WTC11 (cell line): ENCODE data around the gene LAMC1. TPM values are rescaled to one million over a fixed set of nuclear protein-coding genes. Genes with fewer than 3 reads are reported as not detected.

Experiments used
- ATAC-seq: fragments of 200-7000 bp; cut with Tn5 transposase; 2 replicates; pipeline ENCODE4 v1.10.0; 2021; ENCODE audit warnings: mild to moderate bottlenecking, moderate library complexity
- CTCF ChIA-PET: fragments of 300-600 bp; sonication (Branson Sonifier 250); formaldehyde crosslinking; loops from one replicate; lab custom pipeline; 2021; ENCODE audit warnings: antibody characterized with exemption; lab: Charles Lee
- POLR2A ChIA-PET: fragments of 350-600 bp; sonication (Branson Sonifier 250); formaldehyde crosslinking; loops from one replicate; lab custom pipeline; 2021; ENCODE audit warnings: antibody characterized with exemption; lab: Charles Lee
- DNase-seq: peaks from one replicate; pipeline ENCODE4 v3.0.0; 2021; ENCODE audit warnings: low spot score
- H3K27ac Mint-ChIP-seq: 2 replicates; pipeline ENCODE4 v1.8.0; 2021; ENCODE audit warnings: mixed read lengths
- H3K27me3 Mint-ChIP-seq: 2 replicates; pipeline ENCODE4 v1.8.0; 2021; ENCODE audit warnings: low read depth, mild to moderate bottlenecking, moderate library complexity, mixed read lengths
- H3K36me3 Mint-ChIP-seq: 2 replicates; pipeline ENCODE4 v1.8.0; 2021; ENCODE audit warnings: mixed read lengths
- H3K4me1 Mint-ChIP-seq: 2 replicates; pipeline ENCODE4 v1.8.0; 2022; ENCODE audit warnings: mixed read lengths
- H3K4me3 Mint-ChIP-seq: 2 replicates; pipeline ENCODE4 v1.8.0; 2021; ENCODE audit warnings: mild to moderate bottlenecking, moderate library complexity, mixed read lengths
- H3K9me3 Mint-ChIP-seq: 2 replicates; pipeline ENCODE4 v1.8.0; 2021; ENCODE audit warnings: mixed read lengths
- ARID4B ChIP-seq: sonication (generic); formaldehyde crosslinking; IDR thresholded peaks from 2 replicates; pipeline ENCODE4 v1.8.0; 2023; ENCODE audit warnings: missing genetic modification reagents, mild to moderate bottlenecking, borderline replicate concordance
- CBFB ChIP-seq: sonication (generic); formaldehyde crosslinking; IDR thresholded peaks from 2 replicates; pipeline ENCODE4 v1.8.1; 2022; ENCODE audit warnings: mild to moderate bottlenecking, low read depth, missing genetic modification reagents
- CREM ChIP-seq: sonication (generic); formaldehyde crosslinking; IDR thresholded peaks from 2 replicates; pipeline ENCODE4 v1.8.1; 2022; ENCODE audit warnings: mild to moderate bottlenecking, missing genetic modification reagents, moderate library complexity
- HMGXB4 ChIP-seq: sonication (generic); formaldehyde crosslinking; IDR thresholded peaks from 2 replicates; pipeline ENCODE4 v1.8.1; 2023; ENCODE audit warnings: mild to moderate bottlenecking, moderate library complexity, missing genetic modification reagents
- MLX ChIP-seq: sonication (generic); formaldehyde crosslinking; IDR thresholded peaks from 2 replicates; pipeline ENCODE4 v1.8.1; 2023; ENCODE audit warnings: mild to moderate bottlenecking, missing genetic modification reagents, moderate library complexity
- NFATC4 ChIP-seq: fragments of 250-450 bp; sonication (Bioruptor Pico); IDR thresholded peaks from 2 replicates; pipeline ENCODE4 v1.9.0; 2021; ENCODE audit warnings: mild to moderate bottlenecking
- OVOL2 ChIP-seq: fragments of 250-450 bp; sonication (Bioruptor Pico); IDR thresholded peaks from 2 replicates; pipeline ENCODE4 v1.9.0; 2021; ENCODE audit warnings: mild to moderate bottlenecking, borderline replicate concordance
- PRDM15 ChIP-seq: sonication (generic); formaldehyde crosslinking; IDR thresholded peaks from 2 replicates; pipeline ENCODE4 v1.8.0; 2022; ENCODE audit warnings: missing genetic modification reagents
- PREB ChIP-seq: sonication (generic); formaldehyde crosslinking; IDR thresholded peaks from 2 replicates; pipeline ENCODE4 v1.8.1; 2022; ENCODE audit warnings: mild to moderate bottlenecking, missing genetic modification reagents, moderate library complexity, borderline replicate concordance
- RELA ChIP-seq: sonication (generic); formaldehyde crosslinking; IDR thresholded peaks from 2 replicates; pipeline ENCODE4 v1.8.1; 2022; ENCODE audit warnings: missing genetic modification reagents, mild to moderate bottlenecking, borderline replicate concordance
- SMAD4 ChIP-seq: sonication (generic); formaldehyde crosslinking; IDR thresholded peaks from 2 replicates; pipeline ENCODE4 v1.8.0; 2022; ENCODE audit warnings: mild to moderate bottlenecking, missing genetic modification reagents
- SP1 ChIP-seq: sonication (generic); formaldehyde crosslinking; conservative IDR thresholded peaks from 2 replicates; pipeline ENCODE4 v1.8.1; 2022; ENCODE audit warnings: missing genetic modification reagents
- TP53 ChIP-seq: sonication (generic); formaldehyde crosslinking; IDR thresholded peaks from 2 replicates; pipeline ENCODE4 v1.8.1; 2023; ENCODE audit warnings: mild to moderate bottlenecking, missing genetic modification reagents
- ZNF121 ChIP-seq: sonication (generic); formaldehyde crosslinking; IDR thresholded peaks from 2 replicates; pipeline ENCODE4 v1.8.0; 2023; ENCODE audit warnings: missing genetic modification reagents
- ZNF396 ChIP-seq: fragments of 250-450 bp; sonication (Bioruptor Pico); IDR thresholded peaks from 2 replicates; pipeline ENCODE4 v1.8.0; 2021; ENCODE audit warnings: mild to moderate bottlenecking, moderate library complexity, borderline replicate concordance
- ZNF512 ChIP-seq: sonication (generic); formaldehyde crosslinking; IDR thresholded peaks from 2 replicates; pipeline ENCODE4 v1.8.1; 2022; ENCODE audit warnings: missing genetic modification reagents, borderline replicate concordance
- total RNA-seq: library from RNA; stranded (reverse); gene quantifications from 3 replicates; pipeline ENCODE4 v1.2.3, GENCODE V29; 2021

Gene LAMC1
- total RNA-seq, 1 experiment from 2014 or later, result 162 TPM

GRCh38 chr1:183186841-183187240, 163.6 kb downstream of the LAMC1 start:
- DNase-seq (no peak), ATAC-seq (no peak)
- ChIA-PET CTCF (interaction anchor here (0.7 to 2.1 kb wide), 3 partner anchors 19 to 48 kb away, joined by 3 to 10 read pairs (median 4); no protein-coding TSS in a partner anchor), POLR2A (no interaction called here)
- Mint-ChIP-seq H3K36me3 (no peaks in the 10 kb centered on the region), H3K9me3 (no peaks in the 10 kb centered on the region), H3K27me3 (no peaks in the 10 kb centered on the region; the same call in 1 of the 2 replicates), H3K27ac (peak overlapping the region; percentile 94; the same call in 1 of the 2 replicates), H3K4me1 (peaks cover 10% of the 10 kb centered on the region), H3K4me3 (peak overlapping the region; percentile 79)
- TF ChIP-seq ZNF512 (no peak), HMGXB4 (no peak), RELA (CRISPR knock-in tag) (no peak), ZNF396 (CRISPR knock-in tag) (no peak), ARID4B (CRISPR knock-in tag) (no peak), PREB (CRISPR knock-in tag) (no peak), SMAD4 (no peak), SP1 (CRISPR knock-in tag) (no peak), TP53 (CRISPR knock-in tag) (no peak), MLX (no peak), CREM (CRISPR knock-in tag) (no peak), PRDM15 (CRISPR knock-in tag) (no peak), OVOL2 (no peak), CBFB (CRISPR knock-in tag) (no peak), ZNF121 (CRISPR knock-in tag) (no peak), NFATC4 (no peak)
